T-cell (primary cell): ENCODE measurements around the gene SPATS2L. TPM values are rescaled to one million over a fixed set of nuclear protein-coding genes. Genes with fewer than 3 reads are reported as not detected.
A peak's percentile ranks its signal among the peaks of the same experiment; 100 is the strongest.

ENCODE experiments used
- ATAC-seq, 4 experiments: fragments of 200-7000 bp in 3 of 4; fragments of 150-1000 bp in 1 of 4; cut with Tn5 transposase; replicated peaks in 1 of 4; 1 replicate in 3 of 4; 2 replicates in 1 of 4; pipeline ENCODE4 v1.10.0; 2021; ENCODE audit warnings: moderate library complexity in 3 of 4, mild to moderate bottlenecking in 2 of 4, moderate number of reproducible peaks in 1 of 4
- CTCF ChIA-PET, 2 donors: fragments of 300-600 bp; sonication (Branson Sonifier 250); formaldehyde crosslinking; loops; one replicate each; lab custom pipeline; 2022; ENCODE audit warnings: antibody characterized with exemption in 2 of 2; lab: Charles Lee
- POLR2A ChIA-PET, 2 donors: fragments of 300-600 bp; sonication (Branson Sonifier 250); formaldehyde crosslinking; loops; one replicate each; lab custom pipeline; 2022; ENCODE audit warnings: antibody characterized with exemption in 2 of 2; lab: Charles Lee
- DNase-seq, 35 experiments: peaks; one replicate each; pipeline versions ENCODE4 v3.0.0 to v3.0.0-alpha.2; 2013 to 2023
- H3K27ac ChIP-seq: one replicate; pipeline ENCODE4 v1.5.1; 2013; ENCODE audit warnings: low read length
- H3K27me3 ChIP-seq, 2 experiments: replicated peaks in 1 of 2; 1 replicate in 1 of 2; 2 replicates in 1 of 2; pipeline versions ENCODE4 v1.6.1 to v1.7.0; 2013; ENCODE audit warnings: low read length in 1 of 2, mixed read lengths in 1 of 2; ENCODE audit not compliant: control insufficient read depth in 2 of 2, insufficient read depth in 2 of 2; ENCODE audit errors: extremely low read depth in 1 of 2
- H3K36me3 ChIP-seq, 2 donors: 1 replicate in 1 of 2; 2 replicates in 1 of 2; pipeline versions ENCODE4 v1.6.1 to v1.7.0; 2013; ENCODE audit warnings: low read length in 1 of 2; ENCODE audit not compliant: control insufficient read depth in 2 of 2, insufficient read depth in 1 of 2; ENCODE audit errors: extremely low read depth in 1 of 2
- H3K4me1 ChIP-seq, 2 experiments: 1 replicate in 1 of 2; 2 replicates in 1 of 2; pipeline versions ENCODE4 v1.6.1 to v1.7.0; 2013; ENCODE audit warnings: low read length in 2 of 2, mixed read lengths in 1 of 2; ENCODE audit not compliant: insufficient read depth in 2 of 2, control insufficient read depth in 1 of 2; ENCODE audit errors: extremely low read depth in 1 of 2
- H3K4me3 ChIP-seq, 2 donors: 1 replicate in 1 of 2; 2 replicates in 1 of 2; pipeline versions ENCODE4 v1.5.1 to v1.7.0; 2013; ENCODE audit warnings: mild to moderate bottlenecking in 2 of 2, low read length in 1 of 2, moderate library complexity in 1 of 2; ENCODE audit not compliant: control insufficient read depth in 1 of 2; ENCODE audit errors: extremely low read depth in 1 of 2
- H3K9me3 ChIP-seq: 2 replicates; pipeline ENCODE4 v1.7.0; 2013
- H3K27ac Mint-ChIP-seq, 2 donors: one replicate each; pipeline ENCODE4 v1.8.0; 2020 to 2021; ENCODE audit warnings: mild to moderate bottlenecking in 2 of 2, mixed read lengths in 2 of 2
- H3K27me3 Mint-ChIP-seq, 2 donors: one replicate each; pipeline ENCODE4 v1.8.0; 2021 to 2022; ENCODE audit warnings: mixed read lengths in 2 of 2
- H3K36me3 Mint-ChIP-seq: one replicate; pipeline ENCODE4 v1.8.0; 2021; ENCODE audit warnings: mixed read lengths
- H3K4me1 Mint-ChIP-seq, 3 donors: one replicate each; pipeline ENCODE4 v1.8.0; 2020 to 2022; ENCODE audit warnings: mixed read lengths in 3 of 3, mild to moderate bottlenecking in 1 of 3
- H3K4me3 Mint-ChIP-seq, 3 donors: one replicate each; pipeline ENCODE4 v1.8.0; 2020 to 2022; ENCODE audit warnings: mild to moderate bottlenecking in 3 of 3, mixed read lengths in 3 of 3, moderate library complexity in 3 of 3
- H3K9me3 Mint-ChIP-seq, 3 donors: one replicate each; pipeline ENCODE4 v1.8.0; 2020 to 2022; ENCODE audit warnings: mixed read lengths in 3 of 3
- WGBS: methylation state at CpG from one replicate; pipeline ENCODE4 v1.1.5; 2013; ENCODE audit warnings: missing lambda C conversion rate; ENCODE audit not compliant: insufficient coverage; 5-methylcytosine and 5-hydroxymethylcytosine counted together
- total RNA-seq, 35 experiments: library from RNA in 6 of 35; stranded (reverse) in 6 of 35; fragments of 120-200 nt in 1 of 35; gene quantifications; one replicate each; pipeline versions ENCODE4 v1.2.1 to v1.2.4 and lab custom pipeline; 2013 to 2026

SPATS2L gene
- total RNA-seq (1 to 10 TPM; 5.4 to 9.3 (median 5.9) TPM), total RNA-seq (lab: John Stamatoyannopoulos, UW) (5.0 to 78.4 (median 9.8) reads per million in 29 experiments)
- 8.2 TPM for total RNA-seq (2013)

GRCh38 chr2:200306196-200306930 is at the start of gene SPATS2L:
SPATS2L (plus strand) TSS chr2:200306693; CDS start chr2:200389245, 82,552 bp downstream.
- Histone ChIP-seq H3K27me3 (peaks cover 0 to 5% of the 10 kb centered on the region in 2 experiments), H3K36me3 (no peaks in the 10 kb centered on the region), H3K27ac (no peak within 1 kb of the TSS), H3K4me3 (peak within 1 kb of the TSS; percentile 55 to 90), H3K9me3 (no peaks in the 10 kb centered on the region), H3K4me1 (peaks cover 3 to 7% of the 10 kb centered on the region in 2 experiments)
- Mint-ChIP-seq H3K36me3 (peaks cover 3% of the 10 kb centered on the region), H3K4me1 (peaks cover 9 to 16% (median 14%) of the 10 kb centered on the region in 3 donors), H3K27ac (peak within 1 kb of the TSS; percentile 12 to 32), H3K27me3 (peaks cover 10 to 19% of the 10 kb centered on the region in 2 donors), H3K4me3 (peak within 1 kb of the TSS; percentile 80 to 96 (median 92)), H3K9me3 (no peaks in the 10 kb centered on the region)
- ATAC-seq (peak; percentile 66 to 77 (median 71)), DNase-seq (peak in 30 of 35 experiments; percentile 6 to 48 (median 28))
- under 1% methylated on average over 68 of the region's 69 CpGs for WGBS
- ChIA-PET CTCF (interaction anchor here (0.5 to 0.7 kb wide), 8 partner anchors 24 to 1920 kb away, joined by 3 to 5 read pairs (median 4); no protein-coding TSS in a partner anchor), POLR2A (interaction anchor here (0.5 to 0.6 kb wide), 7 partner anchors 35 to 178 kb away, joined by 3 to 5 read pairs (median 4); no protein-coding TSS in a partner anchor)

GRCh38 chr2:200257570-200257969 is 48.9 kb upstream of the SPATS2L start:
- Mint-ChIP-seq H3K9me3 (no peaks in the 10 kb centered on the region), H3K36me3 (no peaks in the 10 kb centered on the region), H3K27me3 (peaks cover 14% of the 10 kb centered on the region in 2 donors), H3K4me3 (no peak overlapping the region), H3K4me1 (no peaks in the 10 kb centered on the region), H3K27ac (no peak overlapping the region)
- Histone ChIP-seq H3K27ac (no peak overlapping the region), H3K27me3 (peaks cover 0 to 10% of the 10 kb centered on the region in 2 experiments), H3K36me3 (no peaks in the 10 kb centered on the region), H3K4me1 (no peaks in the 10 kb centered on the region), H3K9me3 (no peaks in the 10 kb centered on the region), H3K4me3 (no peak overlapping the region)
- POLR2A ChIA-PET: no interaction called here
- CTCF ChIA-PET: no interaction called here
- DNase-seq (no peak), ATAC-seq (no peak)
- WGBS: 100% methylated on average over 1 of the region's 6 CpGs

GRCh38 chr2:200258081-200258480 is 48.4 kb upstream of the SPATS2L start:
- CTCF ChIA-PET: no interaction called here
- H3K36me3 ChIP-seq: no peaks in the 10 kb centered on the region
- no peaks in the 10 kb centered on the region for H3K4me1 ChIP-seq
- Mint-ChIP-seq H3K9me3 (no peaks in the 10 kb centered on the region), H3K36me3 (no peaks in the 10 kb centered on the region), H3K27me3 (peaks cover 10 to 12% of the 10 kb centered on the region in 2 donors), H3K27ac (no peak overlapping the region), H3K4me3 (no peak overlapping the region), H3K4me1 (no peaks in the 10 kb centered on the region)
- H3K9me3 ChIP-seq: no peaks in the 10 kb centered on the region
- POLR2A ChIA-PET: no interaction called here
- ATAC-seq (no peak), DNase-seq (no peak)
- H3K27me3 ChIP-seq: peaks cover 0 to 15% of the 10 kb centered on the region in 2 experiments
- WGBS: 91% methylated on average over 3 of the region's 5 CpGs
- H3K27ac ChIP-seq: no peak overlapping the region
- no peak overlapping the region for H3K4me3 ChIP-seq

- ChIA-PET POLR2A (no interaction called here), CTCF (no interaction called here)
- H3K9me3 Mint-ChIP-seq: no peaks in the 10 kb centered on the region
- WGBS: 94% methylated on average over 3 of the region's 7 CpGs
- H3K36me3 Mint-ChIP-seq: no peaks in the 10 kb centered on the region
- no peaks in the 10 kb centered on the region for H3K4me1 Mint-ChIP-seq
- Histone ChIP-seq H3K27ac (no peak overlapping the region), H3K27me3 (peaks cover 0 to 12% of the 10 kb centered on the region in 2 experiments), H3K4me3 (no peak overlapping the region), H3K36me3 (no peaks in the 10 kb centered on the region), H3K4me1 (no peaks in the 10 kb centered on the region), H3K9me3 (no peaks in the 10 kb centered on the region)
- no peak overlapping the region for H3K27ac Mint-ChIP-seq
- DNase-seq (no peak), ATAC-seq (no peak)
- H3K4me3 Mint-ChIP-seq: no peak overlapping the region
- peaks cover 10 to 12% of the 10 kb centered on the region in 2 donors for H3K27me3 Mint-ChIP-seq
Observed at GRCh38 chr2:200258881-200259576, 47.5 kb upstream of the SPATS2L start.

GRCh38 chr2:200259577-200259957 is 46.9 kb upstream of the SPATS2L start:
- Histone ChIP-seq H3K9me3 (no peaks in the 10 kb centered on the region), H3K36me3 (no peaks in the 10 kb centered on the region), H3K4me3 (no peak overlapping the region), H3K4me1 (no peaks in the 10 kb centered on the region), H3K27me3 (peaks cover 0 to 10% of the 10 kb centered on the region in 2 experiments), H3K27ac (no peak overlapping the region)
- Mint-ChIP-seq H3K27me3 (peaks cover 7 to 12% of the 10 kb centered on the region in 2 donors), H3K9me3 (no peaks in the 10 kb centered on the region), H3K36me3 (no peaks in the 10 kb centered on the region), H3K27ac (no peak overlapping the region), H3K4me1 (no peaks in the 10 kb centered on the region), H3K4me3 (no peak overlapping the region)
- CTCF ChIA-PET: no interaction called here
- no peak for ATAC-seq
- 96% methylated on average over 4 of the region's 5 CpGs for WGBS
- POLR2A ChIA-PET: no interaction called here
- no peak for DNase-seq

GRCh38 chr2:200262047-200262446 is 44.4 kb upstream of the SPATS2L start:
- H3K27ac Mint-ChIP-seq: no peak overlapping the region
- peaks cover 0 to 5% of the 10 kb centered on the region in 2 experiments for H3K27me3 ChIP-seq
- no peak for ATAC-seq
- H3K4me3 ChIP-seq: no peak overlapping the region
- POLR2A ChIA-PET: no interaction called here
- no peaks in the 10 kb centered on the region for H3K36me3 Mint-ChIP-seq
- 90% methylated on average over 2 of the region's 2 CpGs for WGBS
- no peaks in the 10 kb centered on the region for H3K36me3 ChIP-seq
- H3K9me3 ChIP-seq: no peaks in the 10 kb centered on the region
- H3K27ac ChIP-seq: no peak overlapping the region
- H3K9me3 Mint-ChIP-seq: no peaks in the 10 kb centered on the region
- no peaks in the 10 kb centered on the region for H3K4me1 Mint-ChIP-seq
- H3K27me3 Mint-ChIP-seq: peaks cover 0 to 7% of the 10 kb centered on the region in 2 donors
- H3K4me3 Mint-ChIP-seq: no peak overlapping the region
- DNase-seq: no peak
- CTCF ChIA-PET: no interaction called here
- no peaks in the 10 kb centered on the region for H3K4me1 ChIP-seq
